Stimulated activated effector memory CD8-positive, alpha-beta T cell treated with anti-CD3 and anti-CD28 coated beads, Interleukin-12 subunit alpha, Interleukin-12 subunit beta, amount 100 ng/mL, for 72 hours (primary cell): ENCODE measurements around the gene INHBA.

Source experiments
- ATAC-seq: fragments of 150-1000 bp; cut with Tn5 transposase; 2 replicates; pipeline ENCODE4 v1.10.0; 2021
- DNase-seq, 2 donors: peaks; one replicate each; pipeline ENCODE4 v3.0.0; 2021 to 2022; ENCODE audit warnings: low spot score in 2 of 2
- H3K27ac Mint-ChIP-seq: one replicate; pipeline ENCODE4 v1.8.0; 2022; ENCODE audit warnings: mild to moderate bottlenecking, mixed read lengths
- H3K36me3 Mint-ChIP-seq: one replicate; pipeline ENCODE4 v1.8.0; 2022; ENCODE audit warnings: mild to moderate bottlenecking, mixed read lengths
- H3K4me1 Mint-ChIP-seq: one replicate; pipeline ENCODE4 v1.8.0; 2022; ENCODE audit warnings: mixed read lengths
- H3K4me3 Mint-ChIP-seq: one replicate; pipeline ENCODE4 v1.8.0; 2022; ENCODE audit warnings: mild to moderate bottlenecking, mixed read lengths
- H3K9me3 Mint-ChIP-seq: one replicate; pipeline ENCODE4 v1.8.0; 2022; ENCODE audit warnings: mixed read lengths

Gene INHBA

DNA sequence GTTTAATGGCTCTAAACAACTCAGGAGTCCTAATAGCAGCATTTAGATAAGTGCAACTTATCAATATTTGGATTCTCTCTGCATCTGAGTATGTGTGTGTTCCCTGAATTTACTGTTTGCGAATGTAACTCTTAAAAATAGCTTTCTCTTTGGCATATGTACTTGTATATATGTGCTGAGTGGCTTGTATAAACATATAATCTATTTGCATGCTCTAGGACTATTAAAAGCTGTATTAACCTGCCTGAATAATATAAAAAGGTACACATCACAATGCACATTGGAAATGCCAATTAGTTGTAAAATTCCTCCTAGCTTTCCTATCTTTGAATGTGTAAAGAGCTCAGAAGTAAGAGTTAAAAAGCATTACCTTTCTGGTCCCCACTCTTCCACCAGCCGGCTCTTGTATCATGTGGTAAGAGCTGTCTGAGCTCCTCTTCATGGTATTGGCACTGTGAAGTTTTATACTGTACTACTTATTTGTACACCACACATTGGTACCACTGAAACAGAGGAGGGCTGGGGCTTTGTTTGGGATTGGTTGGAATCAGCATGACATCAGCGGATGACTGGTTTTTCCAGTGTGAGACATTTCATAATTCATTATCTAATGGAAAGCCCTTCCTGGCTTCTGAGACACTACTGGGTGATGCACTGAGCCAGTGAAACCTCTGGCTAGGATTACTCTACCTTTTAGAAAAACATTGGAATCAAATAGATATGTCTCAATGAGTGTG, at the start of gene INHBA:
Gene INHBA (minus strand): TSS at position 456 of the 737 bp plus-strand sequence. CDS start 2,716 bp downstream, outside the sequence.
- Mint-ChIP-seq H3K36me3 (no peaks in the 10 kb centered on the region), H3K27ac (no peak within 1 kb of the TSS), H3K9me3 (no peaks in the 10 kb centered on the region), H3K4me3 (peak within 1 kb of the TSS; percentile 76), H3K4me1 (peaks cover 33% of the 10 kb centered on the region)
- no peak for DNase-seq
- ATAC-seq = no peak

DNA sequence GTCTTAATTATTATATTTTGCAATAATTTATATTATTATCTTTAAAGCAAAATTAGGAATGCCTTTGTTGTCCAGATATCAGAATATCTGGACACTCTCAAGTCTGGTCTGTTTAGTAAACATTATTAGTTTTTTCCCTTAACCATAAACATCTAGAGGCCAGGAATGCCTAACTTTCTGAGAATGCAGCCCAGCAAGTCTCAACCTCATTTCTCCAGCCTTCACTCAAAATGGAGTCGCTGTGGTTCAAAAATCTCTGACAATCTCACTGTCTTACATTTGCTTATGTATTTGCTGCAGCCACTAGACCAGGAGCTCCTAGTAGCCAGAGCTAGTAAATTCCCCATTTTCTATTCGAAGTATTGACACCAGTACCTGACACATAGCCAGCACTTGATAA, 49.7 kb upstream of the INHBA start:
- Mint-ChIP-seq H3K4me3 (no peak overlapping the region), H3K27ac (no peak overlapping the region), H3K36me3 (no peaks in the 10 kb centered on the region), H3K4me1 (no peaks in the 10 kb centered on the region), H3K9me3 (peaks cover 15% of the 10 kb centered on the region)
- ATAC-seq (no peak), DNase-seq (no peak)

DNA sequence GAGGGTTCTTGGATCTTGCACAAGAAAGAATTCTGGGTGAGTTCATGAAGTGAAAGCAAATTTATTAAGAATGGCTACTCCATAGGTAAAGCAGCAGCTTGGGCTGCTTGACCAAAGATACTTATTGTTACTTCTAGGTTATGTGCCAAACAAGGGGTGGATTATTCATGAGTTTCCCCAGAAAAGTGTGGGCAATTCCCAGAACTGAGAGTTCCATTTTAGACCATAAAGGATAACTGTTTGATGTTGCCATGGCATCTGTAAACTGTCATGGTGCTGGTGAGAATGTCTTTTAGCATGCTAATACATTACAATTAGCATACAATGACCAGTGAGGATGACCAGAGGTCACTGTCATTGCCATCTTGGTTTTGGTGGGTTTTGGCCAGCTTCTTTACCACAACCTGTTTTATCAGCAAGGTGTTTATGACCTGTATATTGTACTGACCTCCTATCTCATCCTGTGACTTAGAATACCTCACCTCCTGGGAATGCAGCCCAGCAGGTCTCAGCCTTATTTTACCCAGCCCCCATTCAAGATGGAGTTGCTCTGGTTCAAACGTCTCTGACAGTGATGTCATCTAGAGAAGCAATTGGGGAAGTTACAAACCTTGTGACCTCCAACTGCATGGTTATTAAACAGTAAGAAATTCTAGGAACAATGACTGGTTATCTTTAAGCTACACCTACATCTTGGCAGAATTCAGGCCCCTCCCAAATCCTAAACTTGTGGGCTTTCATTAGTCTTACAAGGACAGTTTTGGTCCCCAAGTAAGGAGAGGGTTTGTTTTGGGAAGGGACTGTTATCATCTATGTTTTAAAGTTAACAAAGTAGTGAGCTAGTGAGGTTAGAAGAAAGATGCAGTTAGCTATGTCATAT, 48.0 kb upstream of the INHBA start:
- ATAC-seq = no peak
- H3K27ac Mint-ChIP-seq = no peak overlapping the region
- no peak overlapping the region for H3K4me3 Mint-ChIP-seq
- no peaks in the 10 kb centered on the region for H3K4me1 Mint-ChIP-seq
- H3K36me3 Mint-ChIP-seq = no peaks in the 10 kb centered on the region
- peaks cover 9% of the 10 kb centered on the region for H3K9me3 Mint-ChIP-seq
- DNase-seq = no peak

DNA sequence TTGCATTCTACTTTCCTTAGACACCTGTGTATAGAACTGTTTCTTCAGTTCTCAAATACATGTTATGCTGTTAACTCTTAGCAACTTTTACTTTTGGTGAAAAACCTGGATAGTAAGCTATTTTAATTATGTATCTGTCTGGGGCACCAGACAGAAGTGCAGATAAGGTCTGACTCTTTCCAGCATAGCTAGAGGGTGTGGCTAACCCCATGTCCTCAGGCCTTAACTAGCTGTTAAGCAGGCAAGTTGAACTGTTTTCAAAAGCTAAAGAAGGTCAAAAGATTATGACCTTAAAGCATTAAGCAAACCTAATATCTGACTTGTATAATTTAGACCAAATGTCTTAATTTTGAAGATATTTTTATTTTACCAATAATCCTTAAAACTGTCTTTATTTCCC, 45.1 kb upstream of the INHBA start:
- no peak for ATAC-seq

DNA sequence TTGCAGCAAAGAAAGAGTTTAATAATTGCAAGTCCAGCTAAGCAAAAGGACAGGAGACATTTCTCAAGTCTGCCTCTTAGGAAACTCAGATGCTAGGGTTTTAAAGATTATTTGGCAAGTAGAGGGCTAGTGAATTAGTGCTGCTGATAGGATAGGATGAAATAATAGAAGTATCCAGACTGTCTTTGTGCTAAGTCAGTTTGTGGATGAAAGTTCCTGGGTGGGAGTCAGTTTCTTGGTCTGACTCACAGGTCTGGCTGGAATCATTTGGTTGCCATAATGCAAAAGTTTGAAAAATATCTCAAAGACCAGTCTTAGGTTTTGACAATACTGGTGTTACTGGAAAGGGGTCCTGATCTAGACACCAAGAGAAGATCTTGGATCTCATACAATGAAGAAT, 42.6 kb upstream of the INHBA start:
- no peak overlapping the region for H3K27ac Mint-ChIP-seq
- ATAC-seq (no peak), DNase-seq (no peak)
- H3K4me1 Mint-ChIP-seq = no peaks in the 10 kb centered on the region
- H3K9me3 Mint-ChIP-seq = peaks cover 23% of the 10 kb centered on the region
- no peaks in the 10 kb centered on the region for H3K36me3 Mint-ChIP-seq
- H3K4me3 Mint-ChIP-seq = no peak overlapping the region

More for the DNA sequence above, 45.1 kb upstream of the INHBA start:
- no peak for DNase-seq
- Mint-ChIP-seq H3K36me3 (no peaks in the 10 kb centered on the region), H3K9me3 (peaks cover 19% of the 10 kb centered on the region), H3K4me1 (no peaks in the 10 kb centered on the region), H3K27ac (no peak overlapping the region), H3K4me3 (no peak overlapping the region)

DNA sequence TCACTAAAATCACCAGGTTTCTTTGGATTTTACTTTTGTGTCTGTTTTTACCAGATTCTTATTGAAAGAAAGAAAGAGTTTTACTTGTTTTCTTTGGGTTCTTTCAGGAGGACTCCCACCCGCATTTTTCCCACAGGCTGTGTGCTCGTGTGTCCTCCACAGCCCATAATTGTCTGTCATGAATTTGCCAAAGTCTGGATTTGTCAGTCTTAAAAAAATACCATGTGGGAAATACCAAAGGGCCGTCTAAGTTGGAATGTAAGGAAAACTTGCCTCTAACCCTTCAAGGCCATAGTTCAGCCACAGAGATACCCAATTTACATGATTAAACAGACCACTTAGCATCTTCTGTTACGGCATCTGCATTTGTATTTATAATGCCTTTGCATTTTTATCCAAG, 41.3 kb upstream of the INHBA start:
- Mint-ChIP-seq H3K4me3 (no peak overlapping the region), H3K9me3 (peaks cover 22% of the 10 kb centered on the region), H3K4me1 (no peaks in the 10 kb centered on the region), H3K27ac (no peak overlapping the region), H3K36me3 (no peaks in the 10 kb centered on the region)
- ATAC-seq (no peak), DNase-seq (no peak)

DNA sequence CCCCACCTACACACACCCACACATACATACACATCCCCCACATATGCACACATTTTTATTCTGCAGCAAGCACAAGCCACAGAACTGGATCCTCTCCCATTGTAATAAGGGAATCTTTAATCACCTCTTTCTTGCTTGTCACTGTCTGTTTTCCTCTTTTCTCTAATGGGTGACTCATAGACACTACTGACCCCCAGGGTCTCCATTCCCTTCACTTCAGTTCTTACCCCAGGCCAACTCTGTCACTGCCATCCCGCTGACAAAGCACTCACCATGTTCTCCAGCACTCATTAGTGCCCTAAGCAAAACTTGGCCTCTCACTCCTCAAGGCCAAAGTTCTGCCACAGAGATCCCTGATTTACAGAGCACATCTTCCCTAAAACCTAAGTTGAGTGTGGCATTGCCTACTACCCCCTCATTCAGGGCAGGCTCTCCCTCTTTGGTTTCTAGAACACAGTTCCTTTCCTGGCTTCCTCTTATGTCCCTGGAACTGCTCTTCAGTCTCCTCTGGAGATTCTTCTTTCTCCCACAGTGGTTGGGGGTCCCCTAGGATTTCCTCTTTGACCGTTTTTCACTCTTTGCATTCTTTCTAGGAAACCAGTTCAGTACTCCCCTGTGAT, 39.6 kb upstream of the INHBA start:
- Mint-ChIP-seq H3K4me1 (no peaks in the 10 kb centered on the region), H3K27ac (no peak overlapping the region), H3K36me3 (no peaks in the 10 kb centered on the region), H3K4me3 (no peak overlapping the region), H3K9me3 (peaks cover 20% of the 10 kb centered on the region)
- ATAC-seq = no peak
- no peak for DNase-seq

DNA sequence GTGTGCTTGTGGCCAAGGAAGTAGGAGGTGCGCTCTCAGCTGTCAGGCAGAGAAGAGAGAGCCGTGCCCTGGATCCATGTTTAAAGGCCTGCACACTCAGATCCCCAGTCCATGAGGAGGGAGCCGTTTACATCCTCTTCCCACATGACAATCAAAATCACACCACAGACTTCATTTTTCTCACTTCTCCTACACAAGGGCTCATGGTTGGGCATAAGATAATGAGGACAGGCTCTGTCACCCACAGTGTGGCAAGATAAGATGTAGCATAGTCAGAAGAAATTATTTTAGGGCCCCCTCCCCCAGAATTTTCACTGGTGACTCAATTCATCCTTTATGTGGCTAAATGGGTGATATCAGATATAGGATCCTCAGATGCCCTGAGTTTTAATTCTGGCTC, 35.9 kb upstream of the INHBA start:
- H3K9me3 Mint-ChIP-seq = peaks cover 18% of the 10 kb centered on the region
- H3K27ac Mint-ChIP-seq = no peak overlapping the region
- no peaks in the 10 kb centered on the region for H3K4me1 Mint-ChIP-seq
- ATAC-seq (no peak), DNase-seq (no peak)
- no peak overlapping the region for H3K4me3 Mint-ChIP-seq
- no peaks in the 10 kb centered on the region for H3K36me3 Mint-ChIP-seq

DNA sequence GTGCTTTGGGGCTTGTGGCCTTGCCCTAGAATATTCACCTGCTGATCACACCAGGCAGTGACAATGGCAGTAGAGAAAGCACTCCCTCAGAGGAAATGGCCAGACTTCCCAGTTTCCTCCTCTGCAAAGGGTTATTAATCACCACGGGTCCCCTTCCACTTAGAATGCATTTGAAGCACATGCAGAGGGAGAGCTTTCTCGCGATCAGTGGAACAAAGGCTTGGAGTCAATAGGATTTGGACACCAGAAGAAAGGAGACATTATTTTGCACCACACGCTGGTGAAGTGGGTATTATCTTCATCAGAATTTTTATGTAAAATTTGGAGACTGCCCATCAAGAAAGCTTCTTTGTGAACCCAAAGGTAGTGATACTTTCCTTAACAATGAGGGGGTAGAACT, 35.4 kb upstream of the INHBA start:
- DNase-seq = no peak

DNA sequence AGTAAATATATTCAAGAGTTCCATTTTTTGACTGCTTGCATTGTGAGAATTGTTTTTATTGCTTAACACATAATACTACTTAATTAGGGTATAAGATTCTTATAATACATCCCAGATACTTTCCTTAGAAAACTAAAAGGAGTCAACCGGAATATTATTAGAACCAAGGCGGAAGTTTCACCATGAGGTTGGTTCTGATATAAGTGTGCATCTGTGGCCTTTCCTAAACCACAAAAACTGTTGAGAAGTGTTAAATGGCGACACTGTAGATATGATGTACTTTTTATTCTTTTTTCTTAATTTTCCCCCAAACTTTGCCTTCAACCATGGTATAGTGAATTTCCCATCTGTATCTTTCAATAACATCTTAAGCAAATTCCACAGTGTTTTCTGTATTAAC, 32.3 kb upstream of the INHBA start:
- ATAC-seq = no peak
- no peak for DNase-seq
- no peak overlapping the region for H3K27ac Mint-ChIP-seq
- peaks cover 7% of the 10 kb centered on the region for H3K4me1 Mint-ChIP-seq
- H3K36me3 Mint-ChIP-seq = no peaks in the 10 kb centered on the region
- peaks cover 12% of the 10 kb centered on the region for H3K9me3 Mint-ChIP-seq
- H3K4me3 Mint-ChIP-seq = no peak overlapping the region

More for the DNA sequence above, 35.4 kb upstream of the INHBA start:
- no peak overlapping the region for H3K27ac Mint-ChIP-seq
- no peak overlapping the region for H3K4me3 Mint-ChIP-seq
- ATAC-seq = no peak
- H3K36me3 Mint-ChIP-seq = no peaks in the 10 kb centered on the region
- no peaks in the 10 kb centered on the region for H3K4me1 Mint-ChIP-seq
- peaks cover 16% of the 10 kb centered on the region for H3K9me3 Mint-ChIP-seq

DNA sequence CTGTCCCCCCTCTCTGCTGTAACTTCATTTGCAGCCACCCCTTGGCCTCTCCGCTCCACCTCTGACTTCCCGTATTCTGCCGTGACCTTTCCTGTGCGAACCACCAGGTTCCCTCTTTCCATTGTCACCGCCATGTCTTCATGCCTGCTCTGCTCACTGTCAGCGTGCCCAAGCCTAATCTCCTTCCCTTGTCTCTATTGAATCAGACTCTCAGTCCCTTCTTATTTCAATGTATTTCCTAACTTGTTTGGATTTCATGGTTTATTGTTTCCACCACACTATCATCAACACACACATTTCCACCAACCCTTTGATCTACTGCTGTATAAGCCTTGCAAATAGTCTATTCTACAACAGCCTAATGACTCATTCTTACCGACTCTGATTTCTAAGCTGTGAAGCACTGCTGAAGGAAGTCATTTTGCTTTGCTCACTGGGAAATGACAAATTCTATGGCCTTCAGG, 30.0 kb upstream of the INHBA start:
- Mint-ChIP-seq H3K9me3 (peaks cover 12% of the 10 kb centered on the region), H3K36me3 (no peaks in the 10 kb centered on the region), H3K27ac (no peak overlapping the region), H3K4me3 (no peak overlapping the region), H3K4me1 (peaks cover 7% of the 10 kb centered on the region)
- ATAC-seq (no peak), DNase-seq (no peak)

DNA sequence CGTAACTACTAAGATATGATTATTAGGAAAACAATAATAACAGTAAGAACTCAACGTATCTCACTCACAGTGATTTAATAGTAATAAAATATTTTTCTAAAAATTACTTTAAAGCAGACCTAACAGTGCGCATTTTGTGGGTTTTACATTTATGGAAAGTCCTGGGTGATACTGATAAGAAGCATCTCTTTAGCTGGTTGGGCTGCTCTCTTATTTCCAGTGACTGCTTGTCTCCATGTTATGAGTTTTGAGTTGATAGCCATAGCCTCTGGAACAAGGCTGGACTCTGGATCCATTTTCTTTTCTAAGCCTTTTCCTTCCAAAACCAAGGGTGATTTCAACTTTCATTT, 29.5 kb upstream of the INHBA start:
- Mint-ChIP-seq H3K36me3 (no peaks in the 10 kb centered on the region), H3K27ac (no peak overlapping the region)
- ATAC-seq = no peak

DNA sequence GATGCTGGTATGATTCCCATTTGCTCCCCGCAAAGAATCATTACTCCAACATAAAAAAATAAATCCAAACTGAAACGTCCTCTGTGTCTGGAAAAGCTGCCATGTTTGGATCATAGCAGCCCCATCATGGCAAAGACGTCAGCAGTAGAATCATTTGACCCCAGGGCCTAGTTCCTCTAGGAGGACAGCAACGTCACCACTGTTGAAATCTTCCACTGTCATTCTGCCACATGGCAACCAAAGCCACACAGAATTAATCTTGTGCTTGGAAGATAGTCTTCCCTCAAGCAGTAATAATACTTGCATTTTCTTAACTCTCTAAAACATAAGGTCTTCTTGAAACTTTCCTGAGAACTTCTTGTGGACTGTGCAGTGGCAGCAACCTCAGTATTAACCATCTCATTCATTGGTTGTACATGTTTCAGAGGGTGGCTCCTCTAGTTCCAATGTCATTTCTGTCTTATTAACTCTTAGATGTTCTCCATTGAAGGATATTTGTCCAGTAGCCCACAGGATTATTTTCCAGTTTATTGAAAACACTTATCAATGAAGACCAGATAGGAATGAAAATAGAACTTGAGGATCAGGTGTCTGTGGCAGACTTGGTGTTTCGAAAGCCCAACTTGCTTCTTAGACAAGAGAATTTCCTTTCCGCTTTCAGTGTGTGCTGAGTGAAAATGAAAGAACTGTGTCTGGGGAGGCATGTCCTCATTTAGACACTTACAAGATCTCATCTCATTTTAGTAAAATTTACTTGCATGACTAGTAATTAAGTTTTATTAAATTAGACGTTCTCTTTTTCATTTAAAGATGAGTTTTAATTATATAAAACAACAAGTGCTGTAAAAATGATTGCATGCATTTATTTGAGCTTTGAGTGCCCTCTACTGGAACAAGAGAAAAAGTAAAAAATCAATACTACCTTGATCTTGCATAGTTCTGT, 28.9 kb upstream of the INHBA start:
- no peak overlapping the region for H3K27ac Mint-ChIP-seq
- H3K4me1 Mint-ChIP-seq = peaks cover 7% of the 10 kb centered on the region
- DNase-seq = no peak
- no peak overlapping the region for H3K4me3 Mint-ChIP-seq
- H3K36me3 Mint-ChIP-seq = no peaks in the 10 kb centered on the region
- peaks cover 12% of the 10 kb centered on the region for H3K9me3 Mint-ChIP-seq
- peak; percentile 48 for ATAC-seq

More for the DNA sequence above, 29.5 kb upstream of the INHBA start:
- Mint-ChIP-seq H3K4me3 (no peak overlapping the region), H3K9me3 (peaks cover 12% of the 10 kb centered on the region), H3K4me1 (peaks cover 7% of the 10 kb centered on the region)
- DNase-seq = no peak

DNA sequence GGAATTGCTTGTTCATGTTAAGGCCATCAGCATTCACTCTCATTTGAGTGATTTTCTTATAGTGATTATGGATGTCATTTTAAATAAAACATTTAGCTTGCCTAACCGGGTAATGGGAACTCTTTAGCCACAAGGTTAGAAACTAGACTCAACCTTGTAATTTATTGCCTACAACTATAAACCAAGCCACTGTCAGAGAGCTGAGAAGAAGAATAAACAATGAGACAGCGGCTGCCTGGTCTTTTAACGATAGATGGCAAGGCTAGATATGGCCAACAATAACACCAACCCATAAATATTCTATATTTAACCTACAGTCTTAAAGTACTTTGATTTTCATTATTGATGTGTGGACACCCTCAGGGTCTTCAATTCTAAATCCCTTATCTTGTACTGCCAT, 27.8 kb upstream of the INHBA start:
- Mint-ChIP-seq H3K9me3 (peaks cover 9% of the 10 kb centered on the region), H3K36me3 (no peaks in the 10 kb centered on the region), H3K27ac (no peak overlapping the region), H3K4me3 (no peak overlapping the region), H3K4me1 (peaks cover 7% of the 10 kb centered on the region)
- DNase-seq = no peak
- ATAC-seq = no peak

DNA sequence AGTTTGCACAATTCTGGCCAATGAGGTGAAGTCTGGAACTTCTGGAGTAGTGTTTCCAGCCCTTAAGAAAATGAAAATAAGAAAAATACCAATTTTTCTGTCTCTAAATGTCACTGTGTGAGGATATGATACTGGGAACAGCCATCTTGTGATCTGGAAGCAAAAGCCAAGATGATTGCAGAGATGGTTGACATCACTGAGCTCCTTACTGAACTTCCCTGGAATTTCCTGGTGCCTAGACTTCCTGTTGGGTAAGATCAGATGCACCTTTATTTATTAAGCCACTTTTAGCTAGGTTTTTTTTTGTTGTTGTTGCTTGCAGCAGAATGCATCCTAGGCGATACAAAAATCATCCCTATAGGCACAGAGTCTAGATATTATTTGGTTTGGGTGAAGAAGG, 27.3 kb upstream of the INHBA start:
- ATAC-seq (no peak), DNase-seq (no peak)
- Mint-ChIP-seq H3K27ac (no peak overlapping the region), H3K4me1 (peaks cover 7% of the 10 kb centered on the region), H3K9me3 (peaks cover 8% of the 10 kb centered on the region), H3K4me3 (no peak overlapping the region), H3K36me3 (no peaks in the 10 kb centered on the region)
